ENCODE measurements around the gene CTBP2. TPM values are rescaled to one million over a fixed set of nuclear protein-coding genes. Genes with fewer than 3 reads are reported as not detected.

The CTBP2 gene
- total RNA-seq, 1 donor from 2014 or later: 32.9 TPM

GRCh38 chr10:125057158-125058001, 103.0 kb downstream of the CTBP2 start:
- Histone ChIP-seq H3K4me3 (ENCODE audit: low read length in 3 of 3) (peak overlapping the region in 2 of 3 donors; percentile 2 to 52), H3K27me3 (ENCODE audit: control insufficient read depth in 3 of 3, insufficient read depth in 3 of 3, low read length in 3 of 3) (no peaks in the 10 kb centered on the region), H3K9ac (ENCODE audit: low read depth in 1 of 3, low read length in 3 of 3) (peak overlapping the region; percentile 25 to 74 (median 41)), H3K9me3 (ENCODE audit: control insufficient read depth in 3 of 3, low read length in 3 of 3) (no peaks in the 10 kb centered on the region), H3K36me3 (ENCODE audit: control insufficient read depth in 3 of 3, insufficient read depth in 3 of 3, low read length in 3 of 3) (no peaks in the 10 kb centered on the region), H3K4me1 (ENCODE audit: control insufficient read depth in 3 of 3, insufficient read depth in 3 of 3, low read length in 3 of 3) (peaks cover 79 to 95% (median 92%) of the 10 kb centered on the region in 3 donors), H3K27ac (ENCODE audit: low read depth, low read length) (peak overlapping the region; percentile 91)

- no peaks in the 10 kb centered on the region for H3K36me3 ChIP-seq (ENCODE audit: control insufficient read depth in 3 of 3, insufficient read depth in 3 of 3, low read length in 3 of 3)
Observed at GRCh38 chr10:125056161-125057132, 103.9 kb downstream of the CTBP2 start.

GRCh38 chr10:125055446-125055845, 104.9 kb downstream of the CTBP2 start:
- no peaks in the 10 kb centered on the region for H3K27me3 ChIP-seq (ENCODE audit: control insufficient read depth in 3 of 3, insufficient read depth in 3 of 3, low read length in 3 of 3)
- no peaks in the 10 kb centered on the region for H3K36me3 ChIP-seq (ENCODE audit: control insufficient read depth in 3 of 3, insufficient read depth in 3 of 3, low read length in 3 of 3)
- H3K4me1 ChIP-seq (ENCODE audit: control insufficient read depth in 3 of 3, insufficient read depth in 3 of 3, low read length in 3 of 3): peaks cover 64 to 90% (median 84%) of the 10 kb centered on the region in 3 donors
- peak overlapping the region in 1 of 3 donors; percentile 45 for H3K9ac ChIP-seq (ENCODE audit: low read depth in 1 of 3, low read length in 3 of 3)
- H3K4me3 ChIP-seq (ENCODE audit: low read length in 3 of 3): no peak overlapping the region
- no peaks in the 10 kb centered on the region for H3K9me3 ChIP-seq (ENCODE audit: control insufficient read depth in 3 of 3, low read length in 3 of 3)
- H3K27ac ChIP-seq (ENCODE audit: low read depth, low read length): peak overlapping the region; percentile 3

More at GRCh38 chr10:125056161-125057132, 103.9 kb downstream of the CTBP2 start:
- Histone ChIP-seq H3K9me3 (ENCODE audit: control insufficient read depth in 3 of 3, low read length in 3 of 3) (no peaks in the 10 kb centered on the region), H3K4me3 (ENCODE audit: low read length in 3 of 3) (peak overlapping the region in 2 of 3 donors; percentile 2 to 52), H3K27ac (ENCODE audit: low read depth, low read length) (peak overlapping the region; percentile 91), H3K4me1 (ENCODE audit: control insufficient read depth in 3 of 3, insufficient read depth in 3 of 3, low read length in 3 of 3) (peaks cover 74 to 93% (median 91%) of the 10 kb centered on the region in 3 donors), H3K27me3 (ENCODE audit: control insufficient read depth in 3 of 3, insufficient read depth in 3 of 3, low read length in 3 of 3) (no peaks in the 10 kb centered on the region), H3K9ac (ENCODE audit: low read depth in 1 of 3, low read length in 3 of 3) (peak overlapping the region; percentile 35 to 74 (median 39))

- no peak overlapping the region for H3K27ac ChIP-seq (ENCODE audit: low read depth, low read length)
Observed at GRCh38 chr10:125054669-125055268, 105.6 kb downstream of the CTBP2 start.

GRCh38 chr10:125054216-125054615, 106.1 kb downstream of the CTBP2 start:
- Histone ChIP-seq H3K4me1 (ENCODE audit: control insufficient read depth in 3 of 3, insufficient read depth in 3 of 3, low read length in 3 of 3) (peaks cover 58 to 86% (median 80%) of the 10 kb centered on the region in 3 donors), H3K36me3 (ENCODE audit: control insufficient read depth in 3 of 3, insufficient read depth in 3 of 3, low read length in 3 of 3) (no peaks in the 10 kb centered on the region), H3K27me3 (ENCODE audit: control insufficient read depth in 3 of 3, insufficient read depth in 3 of 3, low read length in 3 of 3) (no peaks in the 10 kb centered on the region), H3K4me3 (ENCODE audit: low read length in 3 of 3) (no peak overlapping the region), H3K9ac (ENCODE audit: low read depth in 1 of 3, low read length in 3 of 3) (no peak overlapping the region), H3K27ac (ENCODE audit: low read depth, low read length) (no peak overlapping the region), H3K9me3 (ENCODE audit: control insufficient read depth in 3 of 3, low read length in 3 of 3) (no peaks in the 10 kb centered on the region)

More at GRCh38 chr10:125054669-125055268, 105.6 kb downstream of the CTBP2 start:
- Histone ChIP-seq H3K4me1 (ENCODE audit: control insufficient read depth in 3 of 3, insufficient read depth in 3 of 3, low read length in 3 of 3) (peaks cover 59 to 86% (median 80%) of the 10 kb centered on the region in 3 donors), H3K4me3 (ENCODE audit: low read length in 3 of 3) (no peak overlapping the region), H3K9ac (ENCODE audit: low read depth in 1 of 3, low read length in 3 of 3) (no peak overlapping the region), H3K36me3 (ENCODE audit: control insufficient read depth in 3 of 3, insufficient read depth in 3 of 3, low read length in 3 of 3) (no peaks in the 10 kb centered on the region), H3K27me3 (ENCODE audit: control insufficient read depth in 3 of 3, insufficient read depth in 3 of 3, low read length in 3 of 3) (no peaks in the 10 kb centered on the region), H3K9me3 (ENCODE audit: control insufficient read depth in 3 of 3, low read length in 3 of 3) (no peaks in the 10 kb centered on the region)

GRCh38 chr10:125052146-125052545, 108.2 kb downstream of the CTBP2 start:
- H3K4me3 ChIP-seq (ENCODE audit: low read length in 3 of 3): no peak overlapping the region
- H3K4me1 ChIP-seq (ENCODE audit: control insufficient read depth in 3 of 3, insufficient read depth in 3 of 3, low read length in 3 of 3): peaks cover 60 to 80% (median 75%) of the 10 kb centered on the region in 3 donors
- no peaks in the 10 kb centered on the region for H3K27me3 ChIP-seq (ENCODE audit: control insufficient read depth in 3 of 3, insufficient read depth in 3 of 3, low read length in 3 of 3)
- no peaks in the 10 kb centered on the region for H3K9me3 ChIP-seq (ENCODE audit: control insufficient read depth in 3 of 3, low read length in 3 of 3)
- peak overlapping the region in 1 of 3 donors; percentile 8 for H3K9ac ChIP-seq (ENCODE audit: low read depth in 1 of 3, low read length in 3 of 3)
- H3K36me3 ChIP-seq (ENCODE audit: control insufficient read depth in 3 of 3, insufficient read depth in 3 of 3, low read length in 3 of 3): no peaks in the 10 kb centered on the region
- H3K27ac ChIP-seq (ENCODE audit: low read depth, low read length): no peak overlapping the region

GRCh38 chr10:125050383-125050782, 110.0 kb downstream of the CTBP2 start:
- no peak overlapping the region for H3K27ac ChIP-seq (ENCODE audit: low read depth, low read length)
- H3K4me3 ChIP-seq (ENCODE audit: low read length in 3 of 3): no peak overlapping the region
- peaks cover 51 to 72% (median 68%) of the 10 kb centered on the region in 3 donors for H3K4me1 ChIP-seq (ENCODE audit: control insufficient read depth in 3 of 3, insufficient read depth in 3 of 3, low read length in 3 of 3)
- no peaks in the 10 kb centered on the region for H3K36me3 ChIP-seq (ENCODE audit: control insufficient read depth in 3 of 3, insufficient read depth in 3 of 3, low read length in 3 of 3)
- H3K27me3 ChIP-seq (ENCODE audit: control insufficient read depth in 3 of 3, insufficient read depth in 3 of 3, low read length in 3 of 3): no peaks in the 10 kb centered on the region
- no peak overlapping the region for H3K9ac ChIP-seq (ENCODE audit: low read depth in 1 of 3, low read length in 3 of 3)
- H3K9me3 ChIP-seq (ENCODE audit: control insufficient read depth in 3 of 3, low read length in 3 of 3): no peaks in the 10 kb centered on the region

GRCh38 chr10:125049216-125049881, 111.0 kb downstream of the CTBP2 start:
- Histone ChIP-seq H3K27me3 (ENCODE audit: control insufficient read depth in 3 of 3, insufficient read depth in 3 of 3, low read length in 3 of 3) (no peaks in the 10 kb centered on the region), H3K36me3 (ENCODE audit: control insufficient read depth in 3 of 3, insufficient read depth in 3 of 3, low read length in 3 of 3) (no peaks in the 10 kb centered on the region), H3K9me3 (ENCODE audit: control insufficient read depth in 3 of 3, low read length in 3 of 3) (no peaks in the 10 kb centered on the region), H3K27ac (ENCODE audit: low read depth, low read length) (no peak overlapping the region), H3K9ac (ENCODE audit: low read depth in 1 of 3, low read length in 3 of 3) (peak overlapping the region in 2 of 3 donors; percentile 37 to 71), H3K4me3 (ENCODE audit: low read length in 3 of 3) (peak overlapping the region in 2 of 3 donors; percentile 22 to 35), H3K4me1 (ENCODE audit: control insufficient read depth in 3 of 3, insufficient read depth in 3 of 3, low read length in 3 of 3) (peaks cover 51 to 72% (median 68%) of the 10 kb centered on the region in 3 donors)

Data from skeletal muscle tissue (tissue), 4 donors.